Fibroblast of skin of right quadriceps (primary cell): ENCODE measurements around the gene RPL36AL.

Experiments used
- DNase-seq: peaks from one replicate; pipeline ENCODE4 v3.0.0-alpha.2; 2013

The RPL36AL gene

DNA sequence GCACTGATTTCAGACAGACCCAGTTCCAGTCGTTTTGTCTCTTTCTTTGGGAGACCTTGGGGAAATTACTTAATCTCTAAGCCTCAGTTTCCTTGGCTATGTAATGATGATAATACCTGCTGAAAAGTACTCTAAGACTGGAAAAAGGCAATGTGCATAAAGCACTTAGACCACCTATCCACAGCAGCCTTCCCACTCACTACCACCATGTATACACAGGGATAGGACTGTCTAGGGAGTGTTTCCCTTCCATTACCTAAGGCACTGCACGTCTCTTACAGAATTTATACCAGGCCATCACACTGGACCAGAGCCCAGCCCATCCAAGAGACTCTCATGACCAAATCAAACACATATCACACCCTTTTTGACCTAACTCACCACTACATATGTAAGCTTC, 40.6 kb downstream of the RPL36AL start:
- no peak for DNase-seq

DNA sequence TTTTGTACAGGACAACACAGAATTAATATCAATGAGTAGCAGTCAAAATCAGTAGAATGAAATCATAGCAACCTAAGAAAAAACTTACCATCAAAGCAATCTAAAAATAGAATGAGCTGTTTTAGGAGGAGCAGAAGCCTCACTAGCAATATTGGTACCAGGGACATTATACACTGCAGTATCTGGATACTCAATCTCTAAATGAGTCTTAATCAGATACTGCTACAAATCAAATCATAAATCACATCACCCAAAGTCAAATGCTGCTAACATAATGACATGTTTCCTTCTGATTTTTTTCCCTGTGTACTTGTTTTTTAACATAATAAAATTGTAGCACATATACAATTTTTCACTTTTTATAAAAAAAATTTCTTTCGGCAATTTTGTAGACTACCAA, 42.3 kb downstream of the RPL36AL start:
- no peak for DNase-seq

DNA sequence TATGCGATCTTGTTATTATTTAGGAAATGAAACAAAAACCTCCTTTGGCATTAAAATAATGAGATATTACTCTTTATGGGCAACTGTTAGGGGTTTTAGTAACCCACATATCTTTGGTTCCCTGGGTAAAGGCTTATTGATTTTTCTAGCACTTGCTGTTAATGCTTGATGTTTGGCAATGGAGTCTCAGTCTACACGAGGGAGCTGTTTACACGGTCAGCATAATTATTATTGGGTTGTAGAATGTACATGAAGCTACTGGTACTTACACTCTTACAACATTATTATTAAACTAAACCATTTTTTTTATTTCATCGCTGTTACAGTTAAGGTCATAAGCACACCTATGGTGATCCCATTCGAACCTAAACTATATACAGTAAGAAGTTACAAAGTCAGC, 46.4 kb downstream of the RPL36AL start:
- DNase-seq = no peak

DNA sequence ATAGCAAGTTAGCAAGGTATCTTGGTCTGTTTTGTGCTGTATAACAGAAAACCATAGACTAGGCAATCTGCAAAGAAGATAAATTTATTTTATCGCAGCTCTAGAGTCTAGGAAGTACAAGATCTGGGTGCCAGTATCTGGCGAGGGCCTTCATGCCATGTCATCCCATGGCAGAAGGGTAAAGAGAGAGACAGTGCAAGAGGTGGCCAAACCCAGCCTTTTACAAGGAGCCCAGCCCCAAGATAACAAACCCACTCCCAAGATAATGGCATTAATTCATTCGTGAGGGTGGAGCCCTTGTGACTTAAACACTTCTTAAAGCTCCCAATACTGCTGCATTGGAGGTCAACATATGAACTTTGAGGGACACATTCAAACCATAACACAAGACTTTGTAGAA, 51.1 kb downstream of the RPL36AL start:
- DNase-seq = no peak
